CD8-positive, alpha-beta memory T cell (primary cell): ENCODE data around the gene ICAM2. TPM values are rescaled to one million over a fixed set of nuclear protein-coding genes. Genes with fewer than 3 reads are reported as not detected.

Experiments used
- CTCF ChIA-PET: fragments of 350-600 bp; sonication (Branson Sonifier 250); formaldehyde crosslinking; loops from one replicate; lab custom pipeline; 2021; ENCODE audit warnings: antibody characterized with exemption; lab: Charles Lee
- POLR2A ChIA-PET: fragments of 350-600 bp; sonication (Branson Sonifier 250); formaldehyde crosslinking; loops from one replicate; lab custom pipeline; 2021; ENCODE audit warnings: antibody characterized with exemption; lab: Charles Lee
- DNase-seq, 5 donors: peaks; one replicate each; pipeline versions ENCODE4 v3.0.0 to v3.0.0-alpha.2; 2020 to 2022; ENCODE audit warnings: mixed read lengths in 1 of 5
- H3K27ac ChIP-seq: one replicate; pipeline ENCODE4 v1.7.0; 2013; ENCODE audit warnings: low read depth, mild to moderate bottlenecking, low read length, moderate library complexity
- H3K27me3 ChIP-seq: 2 replicates; pipeline ENCODE4 v1.7.0; 2013; ENCODE audit warnings: low read length, mild to moderate bottlenecking; ENCODE audit not compliant: insufficient read depth, poor library complexity, severe bottlenecking
- H3K36me3 ChIP-seq: 2 replicates; pipeline ENCODE4 v1.7.0; 2013; ENCODE audit warnings: mild to moderate bottlenecking, low read length, moderate library complexity; ENCODE audit not compliant: insufficient read depth
- H3K4me1 ChIP-seq: 2 replicates; pipeline ENCODE4 v1.7.0; 2013; ENCODE audit warnings: mild to moderate bottlenecking, low read length, moderate library complexity; ENCODE audit not compliant: insufficient read depth
- H3K4me3 ChIP-seq: 2 replicates; pipeline ENCODE4 v1.7.0; 2013; ENCODE audit warnings: mild to moderate bottlenecking, low read length
- H3K9me3 ChIP-seq: 2 replicates; pipeline ENCODE4 v1.7.0; 2013; ENCODE audit warnings: mild to moderate bottlenecking, low read length
- H3K27ac Mint-ChIP-seq, 8 donors: one replicate each; pipeline ENCODE4 v1.8.0; 2020 to 2021; ENCODE audit warnings: mixed read lengths in 8 of 8, mild to moderate bottlenecking in 6 of 8, inconsistent platforms in 3 of 8, moderate library complexity in 3 of 8
- H3K27me3 Mint-ChIP-seq, 2 donors: one replicate each; pipeline ENCODE4 v1.8.0; 2020 to 2021; ENCODE audit warnings: mixed read lengths in 2 of 2, mild to moderate bottlenecking in 1 of 2, moderate library complexity in 1 of 2
- H3K36me3 Mint-ChIP-seq, 3 donors: one replicate each; pipeline ENCODE4 v1.8.0; 2020 to 2021; ENCODE audit warnings: mixed read lengths in 3 of 3, inconsistent platforms in 1 of 3, mild to moderate bottlenecking in 1 of 3
- H3K4me1 Mint-ChIP-seq, 3 donors: one replicate each; pipeline ENCODE4 v1.8.0; 2020 to 2021; ENCODE audit warnings: mixed read lengths in 3 of 3, inconsistent platforms in 1 of 3, mild to moderate bottlenecking in 1 of 3
- H3K4me3 Mint-ChIP-seq, 7 donors: one replicate each; pipeline ENCODE4 v1.8.0; 2020 to 2021; ENCODE audit warnings: mixed read lengths in 7 of 7, mild to moderate bottlenecking in 6 of 7, moderate library complexity in 4 of 7, inconsistent platforms in 2 of 7
- H3K9me3 Mint-ChIP-seq, 5 donors: one replicate each; pipeline ENCODE4 v1.8.0; 2020 to 2022; ENCODE audit warnings: mixed read lengths in 5 of 5, mild to moderate bottlenecking in 3 of 5, moderate library complexity in 2 of 5, inconsistent platforms in 1 of 5
- polyA plus RNA-seq: library from polyadenylated mRNA; unstranded; fragments of 300-500 nt; fragmentation: Illumina TruSeq; gene quantifications from one replicate; pipeline ENCODE4 v1.2.3, GENCODE V29; 2021
- total RNA-seq, 2 experiments: library from RNA; stranded (reverse); gene quantifications; one replicate each; pipeline ENCODE4 v1.2.3, GENCODE V29; 2021

The ICAM2 gene
- total and polyA plus RNA-seq, 3 experiments from 2014 or later: 77.4 to 301 (median 80.7) TPM

DNA sequence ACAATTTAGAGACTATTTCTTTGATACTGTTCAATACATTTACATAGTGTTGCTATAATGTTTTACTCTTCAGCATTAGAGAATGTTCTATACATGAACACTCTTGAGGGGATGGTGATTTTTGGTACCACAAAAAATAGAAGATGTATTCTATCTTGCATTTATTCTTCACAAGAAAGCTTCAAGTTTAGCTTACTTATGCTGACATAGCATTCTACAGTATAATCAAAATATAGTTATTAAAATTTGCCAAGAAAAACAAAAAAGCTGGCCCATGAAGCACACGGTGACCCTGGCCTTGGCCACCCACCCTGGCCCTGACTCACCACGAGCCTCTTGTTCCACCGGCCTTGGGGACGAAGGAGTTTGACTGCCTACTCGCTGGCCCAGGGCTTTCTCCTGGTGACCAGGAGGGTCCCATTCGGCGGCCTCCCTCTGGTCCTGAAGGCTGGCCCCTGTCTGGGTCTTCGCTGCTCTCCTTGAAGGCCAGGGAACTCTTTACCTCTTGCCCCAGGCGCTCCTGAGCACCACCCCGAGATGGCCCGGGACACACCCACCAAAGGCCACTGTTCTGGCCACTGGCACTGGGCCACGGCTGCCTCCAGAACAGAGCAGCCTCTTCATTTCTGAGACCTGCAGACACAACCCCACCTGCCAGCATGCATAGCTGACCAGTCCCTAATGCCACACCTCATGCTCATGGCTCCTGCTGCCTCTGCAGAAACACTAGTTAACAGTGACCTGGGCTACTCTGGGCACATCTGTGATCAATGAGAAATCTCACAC lies 22.5 kb upstream of the ICAM2 start:
- ChIA-PET POLR2A (interaction anchor here (1.0 kb wide), 1 partner anchor 8 kb away, joined by 4 read pairs; no protein-coding TSS in a partner anchor), CTCF (interaction anchor here (0.9 to 2.3 kb wide), 7 partner anchors 13 to 194 kb away, joined by 3 to 12 read pairs (median 5); partner anchors contain the start of gene GH1)
- no peaks in the 10 kb centered on the region for H3K27me3 Mint-ChIP-seq
- H3K9me3 ChIP-seq: no peaks in the 10 kb centered on the region
- peaks cover 50% of the 10 kb centered on the region for H3K36me3 ChIP-seq
- no peaks in the 10 kb centered on the region for H3K9me3 Mint-ChIP-seq
- H3K27ac Mint-ChIP-seq: peak overlapping the region in 3 of 8 donors; percentile 80 to 86 (median 86)
- no peak overlapping the region for H3K27ac ChIP-seq
- no peaks in the 10 kb centered on the region for H3K27me3 ChIP-seq
- DNase-seq: no peak
- H3K4me1 Mint-ChIP-seq: peaks cover 9 to 29% (median 18%) of the 10 kb centered on the region in 3 donors
- H3K4me1 ChIP-seq: no peaks in the 10 kb centered on the region
- H3K4me3 ChIP-seq: no peak overlapping the region
- H3K36me3 Mint-ChIP-seq: peaks cover 37 to 86% (median 38%) of the 10 kb centered on the region in 3 donors
- no peak overlapping the region for H3K4me3 Mint-ChIP-seq

DNA sequence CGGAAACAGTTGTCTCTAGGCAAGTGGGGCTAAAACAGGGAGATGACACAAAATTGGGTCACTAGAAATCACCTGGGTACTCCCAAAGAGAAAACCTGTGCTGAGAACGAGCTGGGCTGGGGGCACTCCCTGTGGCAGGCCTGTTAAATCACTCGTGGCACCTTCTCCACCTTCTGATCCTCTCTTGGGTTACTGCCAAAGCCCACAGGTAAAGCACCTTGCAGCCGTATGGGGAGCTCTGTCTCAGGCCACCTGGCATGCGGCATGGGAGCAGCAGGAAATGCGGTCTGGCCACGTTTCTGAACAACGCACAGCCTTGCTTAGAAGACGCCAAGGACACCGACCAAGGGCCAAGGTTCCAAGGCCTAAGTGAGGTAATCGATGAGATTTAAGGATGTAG lies 21.5 kb upstream of the ICAM2 start:
- Mint-ChIP-seq H3K27ac (peak overlapping the region; percentile 23 to 92 (median 77)), H3K27me3 (no peaks in the 10 kb centered on the region), H3K36me3 (peaks cover 33 to 83% (median 41%) of the 10 kb centered on the region in 3 donors), H3K4me1 (peaks cover 9 to 34% (median 18%) of the 10 kb centered on the region in 3 donors), H3K9me3 (no peaks in the 10 kb centered on the region), H3K4me3 (peak overlapping the region in 3 of 7 donors; percentile 7 to 42 (median 29))
- H3K9me3 ChIP-seq: no peaks in the 10 kb centered on the region
- H3K27ac ChIP-seq: no peak overlapping the region
- no peak for DNase-seq
- ChIA-PET CTCF (interaction anchor here (0.9 to 2.3 kb wide), 6 partner anchors 9 to 123 kb away, joined by 3 to 12 read pairs (median 5); partner anchors contain the start of gene GH1), POLR2A (no interaction called here)
- H3K4me1 ChIP-seq: no peaks in the 10 kb centered on the region
- H3K4me3 ChIP-seq: no peak overlapping the region
- peaks cover 43% of the 10 kb centered on the region for H3K36me3 ChIP-seq
- no peaks in the 10 kb centered on the region for H3K27me3 ChIP-seq

DNA sequence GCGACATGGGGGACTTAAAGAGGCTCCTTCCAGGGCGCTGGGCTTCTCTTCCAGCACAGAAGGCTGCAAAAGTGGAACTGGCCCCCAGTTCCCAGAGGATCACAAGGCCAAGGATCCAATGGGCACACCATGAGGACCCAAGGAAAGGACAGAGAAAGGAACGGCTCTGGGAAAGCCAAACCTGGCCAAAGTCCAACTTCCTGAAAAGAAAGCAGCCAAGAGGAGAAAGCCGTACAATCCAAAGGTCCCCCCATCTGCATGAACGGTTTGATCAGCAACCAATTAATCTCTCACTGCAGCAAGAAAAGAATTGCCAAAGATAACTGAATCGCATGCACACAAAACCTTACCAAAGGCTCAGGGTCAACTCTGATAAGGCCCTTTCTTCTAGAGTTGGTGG lies 19.8 kb upstream of the ICAM2 start:
- ChIA-PET CTCF (interaction anchor here (2.6 kb wide), 1 partner anchor 11 kb away, joined by 12 read pairs; no protein-coding TSS in a partner anchor), POLR2A (no interaction called here)
- Histone ChIP-seq H3K4me1 (no peaks in the 10 kb centered on the region), H3K27me3 (no peaks in the 10 kb centered on the region), H3K4me3 (no peak overlapping the region), H3K9me3 (no peaks in the 10 kb centered on the region), H3K36me3 (peaks cover 26% of the 10 kb centered on the region), H3K27ac (no peak overlapping the region)
- no peak for DNase-seq
- H3K27ac Mint-ChIP-seq: peak overlapping the region in 4 of 8 donors; percentile 17 to 84 (median 68)
- no peaks in the 10 kb centered on the region for H3K9me3 Mint-ChIP-seq
- H3K4me3 Mint-ChIP-seq: no peak overlapping the region
- H3K4me1 Mint-ChIP-seq: peaks cover 4 to 31% (median 21%) of the 10 kb centered on the region in 3 donors
- peaks cover 23 to 70% (median 31%) of the 10 kb centered on the region in 3 donors for H3K36me3 Mint-ChIP-seq
- no peaks in the 10 kb centered on the region for H3K27me3 Mint-ChIP-seq

DNA sequence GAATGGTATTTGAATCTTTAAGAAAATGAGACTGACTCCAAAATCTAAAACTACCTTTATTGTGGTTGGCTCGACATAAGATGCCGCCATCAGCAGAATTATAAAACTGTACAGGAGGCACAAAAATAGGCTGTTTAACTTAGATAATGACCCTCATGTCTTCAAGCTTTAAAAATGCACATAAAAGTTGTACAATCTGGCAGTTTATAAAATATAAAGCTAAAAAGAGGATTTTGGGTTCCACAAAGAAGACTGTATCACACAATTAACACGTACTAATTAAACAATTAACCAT lies 18.6 kb upstream of the ICAM2 start:
- H3K4me1 Mint-ChIP-seq: peaks cover 0 to 23% (median 19%) of the 10 kb centered on the region in 3 donors
- Histone ChIP-seq H3K4me3 (no peak overlapping the region), H3K9me3 (no peaks in the 10 kb centered on the region), H3K4me1 (no peaks in the 10 kb centered on the region), H3K36me3 (peaks cover 14% of the 10 kb centered on the region), H3K27ac (no peak overlapping the region), H3K27me3 (no peaks in the 10 kb centered on the region)
- ChIA-PET POLR2A (interaction anchor here (0.9 to 1.0 kb wide), 2 partner anchors 18 to 95 kb away, joined by 3 read pairs; no protein-coding TSS in a partner anchor), CTCF (interaction anchor here (1.0 to 2.6 kb wide), 4 partner anchors 10 to 120 kb away, joined by 3 to 12 read pairs (median 6); partner anchors contain the start of gene GH1)
- H3K27ac Mint-ChIP-seq: no peak overlapping the region
- no peak overlapping the region for H3K4me3 Mint-ChIP-seq
- no peaks in the 10 kb centered on the region for H3K27me3 Mint-ChIP-seq
- no peak for DNase-seq
- H3K9me3 Mint-ChIP-seq: no peaks in the 10 kb centered on the region
- peaks cover 19 to 60% (median 26%) of the 10 kb centered on the region in 3 donors for H3K36me3 Mint-ChIP-seq

DNA sequence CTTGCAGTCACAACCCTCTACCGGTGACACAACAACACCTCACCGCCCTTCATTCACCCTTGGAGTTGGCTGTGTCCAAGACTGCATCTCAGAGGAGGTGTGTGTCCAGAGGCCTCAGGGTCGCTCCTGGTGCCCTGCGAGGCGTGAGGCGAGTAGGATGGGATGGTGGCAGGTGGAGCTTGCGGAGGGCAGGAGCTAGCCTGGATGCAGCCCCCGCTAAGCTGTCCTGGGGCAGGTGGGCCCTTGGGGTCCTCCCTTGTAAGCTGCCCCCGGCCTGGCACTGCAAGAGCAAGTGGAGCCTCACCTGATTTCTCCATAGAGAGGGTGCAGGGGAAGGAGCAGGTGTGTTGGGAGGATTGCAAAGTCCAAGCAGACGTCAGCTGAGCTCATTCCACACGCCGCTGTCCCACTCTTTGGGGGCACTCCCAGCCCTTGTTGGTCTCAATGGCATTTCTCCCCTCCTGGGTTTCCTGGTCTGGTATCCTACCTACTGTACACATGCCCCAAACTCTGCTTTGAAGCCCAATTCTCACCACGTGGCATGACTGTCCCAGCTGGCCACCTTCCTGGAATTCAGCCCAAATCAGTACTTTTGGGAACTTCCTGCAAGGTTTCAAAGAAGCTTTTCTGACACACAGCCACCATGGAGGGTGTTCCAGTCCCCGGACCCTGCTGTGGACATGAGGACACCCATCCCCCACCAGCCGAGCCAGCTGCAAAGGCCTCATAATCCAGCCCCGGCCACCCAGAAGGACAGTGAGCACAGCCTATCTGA lies 18.1 kb upstream of the ICAM2 start:
- no peaks in the 10 kb centered on the region for H3K27me3 Mint-ChIP-seq
- Histone ChIP-seq H3K4me3 (no peak overlapping the region), H3K27ac (no peak overlapping the region), H3K27me3 (no peaks in the 10 kb centered on the region), H3K36me3 (peaks cover 9% of the 10 kb centered on the region), H3K9me3 (no peaks in the 10 kb centered on the region), H3K4me1 (no peaks in the 10 kb centered on the region)
- no peaks in the 10 kb centered on the region for H3K9me3 Mint-ChIP-seq
- peaks cover 0 to 23% (median 19%) of the 10 kb centered on the region in 3 donors for H3K4me1 Mint-ChIP-seq
- no peak overlapping the region for H3K4me3 Mint-ChIP-seq
- peak overlapping the region in 3 of 8 donors; percentile 29 to 89 (median 43) for H3K27ac Mint-ChIP-seq
- H3K36me3 Mint-ChIP-seq: peaks cover 14 to 55% (median 23%) of the 10 kb centered on the region in 3 donors
- no peak for DNase-seq
- POLR2A ChIA-PET: interaction anchor here (0.8 to 1.0 kb wide), 3 partner anchors 13 to 95 kb away, joined by 3 read pairs; no protein-coding TSS in a partner anchor
- CTCF ChIA-PET: interaction anchor here (1.0 to 2.6 kb wide), 4 partner anchors 9 to 119 kb away, joined by 3 to 12 read pairs (median 6); partner anchors contain the start of gene GH1

DNA sequence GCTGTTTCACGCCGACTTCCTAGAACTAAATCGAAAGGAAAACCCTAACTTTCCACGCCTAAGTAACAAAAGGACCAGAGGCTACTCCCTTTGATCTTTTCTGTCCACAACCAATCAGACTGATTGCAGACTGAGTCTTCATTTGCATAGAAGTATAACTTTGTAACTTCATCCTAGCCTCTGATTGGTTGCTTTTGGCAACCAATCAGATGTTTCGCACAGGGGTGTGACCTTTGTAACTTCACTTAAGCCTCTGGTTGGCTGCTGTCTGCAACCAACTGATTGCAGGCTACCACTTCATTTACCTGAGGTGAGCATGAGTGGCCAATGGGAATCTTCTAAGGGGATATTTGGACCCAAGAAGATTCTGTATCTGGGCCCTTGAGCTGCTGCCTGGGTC lies 17.4 kb upstream of the ICAM2 start:
- no peaks in the 10 kb centered on the region for H3K9me3 ChIP-seq
- ChIA-PET CTCF (interaction anchor here (1.7 to 2.6 kb wide), 2 partner anchors 9 to 118 kb away, joined by 7 to 12 read pairs; partner anchors contain the start of gene GH1), POLR2A (interaction anchor here (0.8 kb wide), 1 partner anchor 13 kb away, joined by 3 read pairs; no protein-coding TSS in a partner anchor)
- H3K27ac ChIP-seq: no peak overlapping the region
- DNase-seq: no peak
- H3K27ac Mint-ChIP-seq: peak overlapping the region in 2 of 8 donors; percentile 43 to 89
- no peaks in the 10 kb centered on the region for H3K27me3 Mint-ChIP-seq
- no peaks in the 10 kb centered on the region for H3K4me1 ChIP-seq
- no peak overlapping the region for H3K4me3 ChIP-seq
- no peaks in the 10 kb centered on the region for H3K9me3 Mint-ChIP-seq
- H3K36me3 ChIP-seq: peaks cover 5% of the 10 kb centered on the region
- peaks cover 12 to 49% (median 23%) of the 10 kb centered on the region in 3 donors for H3K36me3 Mint-ChIP-seq
- no peak overlapping the region for H3K4me3 Mint-ChIP-seq
- peaks cover 0 to 23% (median 19%) of the 10 kb centered on the region in 3 donors for H3K4me1 Mint-ChIP-seq
- no peaks in the 10 kb centered on the region for H3K27me3 ChIP-seq

DNA sequence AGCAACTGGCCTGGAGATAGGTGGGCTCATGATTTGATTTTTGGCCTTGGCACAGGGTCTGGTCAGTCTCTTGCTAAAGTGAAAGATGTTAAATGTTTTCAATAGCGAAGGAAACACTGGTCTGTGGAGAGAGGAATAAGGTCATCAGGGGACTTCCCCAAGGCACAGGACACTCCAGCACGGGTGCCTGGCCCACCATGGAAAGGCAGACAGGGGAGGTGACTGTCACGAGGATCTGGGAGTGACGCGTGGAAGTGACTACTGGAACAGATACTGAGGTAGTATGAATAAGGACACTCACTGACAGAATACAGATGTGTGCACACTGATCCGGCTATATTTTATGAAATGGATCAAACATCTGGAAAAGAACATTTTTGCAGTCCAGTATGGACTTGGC lies 16.7 kb upstream of the ICAM2 start:
- H3K4me3 ChIP-seq: no peak overlapping the region
- no peaks in the 10 kb centered on the region for H3K4me1 ChIP-seq
- Mint-ChIP-seq H3K36me3 (peaks cover 8 to 44% (median 20%) of the 10 kb centered on the region in 3 donors), H3K4me1 (peaks cover 0 to 19% (median 16%) of the 10 kb centered on the region in 3 donors), H3K27ac (peak overlapping the region in 5 of 8 donors; percentile 33 to 76 (median 51)), H3K27me3 (no peaks in the 10 kb centered on the region), H3K4me3 (no peak overlapping the region), H3K9me3 (no peaks in the 10 kb centered on the region)
- no peaks in the 10 kb centered on the region for H3K9me3 ChIP-seq
- ChIA-PET CTCF (no interaction called here), POLR2A (no interaction called here)
- no peak for DNase-seq
- no peaks in the 10 kb centered on the region for H3K27me3 ChIP-seq
- no peak overlapping the region for H3K27ac ChIP-seq
- peaks cover 2% of the 10 kb centered on the region for H3K36me3 ChIP-seq
